ENCODE measurements around the gene SETD2.

SETD2 gene

GRCh38 chr3:46996689-46997452, 167.0 kb downstream of the SETD2 start:
- DNase-seq (ENCODE audit: low read depth) = no peak

- no peak for DNase-seq (ENCODE audit: low read depth)
Measured at GRCh38 chr3:46995901-46996562, 167.9 kb downstream of the SETD2 start.

- no peak for DNase-seq (ENCODE audit: low read depth)
Measured at GRCh38 chr3:46994801-46995731, 168.8 kb downstream of the SETD2 start.

- DNase-seq (ENCODE audit: low read depth) = no peak
Measured at GRCh38 chr3:46993986-46994385, 169.9 kb downstream of the SETD2 start.

- no peak for DNase-seq (ENCODE audit: low read depth)
Measured at GRCh38 chr3:46993292-46993691, 170.6 kb downstream of the SETD2 start.

- DNase-seq (ENCODE audit: low read depth) = no peak
Measured at GRCh38 chr3:46992231-46992630, 171.7 kb downstream of the SETD2 start.

- DNase-seq (ENCODE audit: low read depth) = no peak
Measured at GRCh38 chr3:46991406-46992165, 172.3 kb downstream of the SETD2 start.

GRCh38 chr3:46990573-46991374, 173.1 kb downstream of the SETD2 start:
- no peak for DNase-seq (ENCODE audit: low read depth)

- no peak for DNase-seq (ENCODE audit: low read depth)
Measured at GRCh38 chr3:46989146-46989810, 174.6 kb downstream of the SETD2 start.

GRCh38 chr3:46988616-46989015, 175.3 kb downstream of the SETD2 start:
- DNase-seq (ENCODE audit: low read depth) = no peak

GRCh38 chr3:46987743-46988401, 176.0 kb downstream of the SETD2 start:
- peak; percentile 70 for DNase-seq (ENCODE audit: low read depth)

GRCh38 chr3:46987319-46987742, 176.6 kb downstream of the SETD2 start:
- no peak for DNase-seq (ENCODE audit: low read depth)

GRCh38 chr3:46986782-46987310, 177.1 kb downstream of the SETD2 start:
- DNase-seq (ENCODE audit: low read depth) = no peak

GRCh38 chr3:46986055-46986730, 177.7 kb downstream of the SETD2 start:
- DNase-seq (ENCODE audit: low read depth) = no peak

- DNase-seq (ENCODE audit: low read depth) = no peak
Measured at GRCh38 chr3:46985588-46985987, 178.3 kb downstream of the SETD2 start.

- no peak for DNase-seq (ENCODE audit: low read depth)
Measured at GRCh38 chr3:46984591-46985459, 179.1 kb downstream of the SETD2 start.

- no peak for DNase-seq (ENCODE audit: low read depth)
Measured at GRCh38 chr3:46982546-46982945, 181.4 kb downstream of the SETD2 start.

GRCh38 chr3:46981932-46982471, 181.9 kb downstream of the SETD2 start:
- no peak for DNase-seq (ENCODE audit: low read depth)

All from stimulated activated CD8-positive, alpha-beta memory T cell treated with anti-CD3 and anti-CD28 coated beads, Interleukin-7, amount 100 ng/mL, for 24 hours (primary cell).